T-helper 1 cell treated with Interleukin-12 subunit alpha and Interleukin-12 subunit beta and Interleukin-4 antibody, amounts not matched to agents 30 μg/mL and 1 μg/mL, for 36 hours (primary cell): ENCODE measurements around the gene SPTB.

ENCODE experiments used
- H3K27ac Mint-ChIP-seq: one replicate; pipeline ENCODE4 v1.8.0; 2021; ENCODE audit warnings: mild to moderate bottlenecking, mixed read lengths
- H3K27me3 Mint-ChIP-seq: one replicate; pipeline ENCODE4 v1.8.0; 2021; ENCODE audit warnings: low read depth, mixed read lengths
- H3K36me3 Mint-ChIP-seq: one replicate; pipeline ENCODE4 v1.8.0; 2021; ENCODE audit warnings: low read depth, mixed read lengths
- H3K4me1 Mint-ChIP-seq: one replicate; pipeline ENCODE4 v1.8.0; 2021; ENCODE audit warnings: low read depth, mixed read lengths
- H3K4me3 Mint-ChIP-seq: one replicate; pipeline ENCODE4 v1.8.0; 2021; ENCODE audit warnings: mild to moderate bottlenecking, moderate library complexity, mixed read lengths
- H3K9me3 Mint-ChIP-seq: one replicate; pipeline ENCODE4 v1.8.0; 2021; ENCODE audit warnings: mixed read lengths

Gene SPTB

DNA sequence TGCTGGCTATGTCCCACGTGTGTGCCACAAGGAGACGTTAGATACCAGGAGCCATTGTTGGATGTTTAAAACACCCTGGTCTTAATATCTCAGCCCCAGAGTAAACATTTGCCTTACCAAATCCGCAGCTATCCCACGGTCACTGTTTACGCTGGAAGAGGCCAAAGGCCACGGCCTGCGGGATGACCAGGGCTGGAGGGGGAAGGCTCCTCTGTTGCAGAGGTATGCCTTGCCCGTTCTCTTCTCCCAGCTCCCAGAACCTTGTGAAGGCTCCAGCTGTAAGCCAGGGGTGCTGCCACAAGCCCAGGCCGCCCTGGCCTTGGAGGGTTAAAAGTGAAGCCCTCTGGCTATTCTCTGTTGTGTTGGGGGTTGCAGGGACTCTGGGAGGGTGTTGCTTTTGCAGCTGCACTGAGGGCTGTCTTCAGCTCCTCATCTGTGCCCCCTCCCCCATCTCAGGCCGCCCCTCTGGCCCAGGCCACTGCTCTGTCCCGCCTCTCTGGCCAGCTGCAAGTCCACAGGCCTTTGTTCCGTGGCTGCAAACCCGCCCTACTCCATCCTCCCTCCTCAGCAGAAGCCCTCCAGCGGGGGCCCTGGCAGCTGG lies 173.0 kb downstream of the SPTB start:
- no peaks in the 10 kb centered on the region for H3K9me3 Mint-ChIP-seq
- peak overlapping the region; percentile 89 for H3K4me3 Mint-ChIP-seq
- peaks cover 32% of the 10 kb centered on the region for H3K27me3 Mint-ChIP-seq
- no peak overlapping the region for H3K27ac Mint-ChIP-seq
- H3K4me1 Mint-ChIP-seq = peaks cover 51% of the 10 kb centered on the region
- H3K36me3 Mint-ChIP-seq = peaks cover 19% of the 10 kb centered on the region

DNA sequence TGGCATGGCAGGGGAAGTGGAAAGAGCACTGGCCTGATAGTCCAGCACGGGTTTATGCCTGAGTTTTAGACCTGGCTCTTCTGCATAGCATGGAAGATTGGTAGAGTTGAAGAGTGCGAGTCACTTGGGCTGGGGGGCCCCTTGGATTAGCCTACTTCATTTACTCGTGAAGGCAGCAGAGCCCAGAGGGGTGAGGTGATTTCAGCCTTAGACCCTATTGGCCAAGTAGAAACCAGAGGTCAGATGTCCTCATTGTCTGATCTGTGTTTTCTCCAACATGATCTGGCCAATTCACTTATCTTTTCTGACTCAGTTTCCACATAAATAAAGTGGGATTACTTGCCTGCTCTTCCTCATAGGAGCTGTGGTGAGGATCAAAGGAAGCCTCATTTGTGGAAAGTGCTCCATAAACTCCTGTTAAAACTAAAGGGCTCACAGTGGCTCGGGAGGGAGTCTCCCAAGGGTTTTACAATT lies 173.6 kb downstream of the SPTB start:
- Mint-ChIP-seq H3K9me3 (no peaks in the 10 kb centered on the region), H3K4me3 (peak overlapping the region; percentile 89), H3K27me3 (peaks cover 37% of the 10 kb centered on the region), H3K4me1 (peaks cover 51% of the 10 kb centered on the region), H3K36me3 (peaks cover 19% of the 10 kb centered on the region), H3K27ac (no peak overlapping the region)

DNA sequence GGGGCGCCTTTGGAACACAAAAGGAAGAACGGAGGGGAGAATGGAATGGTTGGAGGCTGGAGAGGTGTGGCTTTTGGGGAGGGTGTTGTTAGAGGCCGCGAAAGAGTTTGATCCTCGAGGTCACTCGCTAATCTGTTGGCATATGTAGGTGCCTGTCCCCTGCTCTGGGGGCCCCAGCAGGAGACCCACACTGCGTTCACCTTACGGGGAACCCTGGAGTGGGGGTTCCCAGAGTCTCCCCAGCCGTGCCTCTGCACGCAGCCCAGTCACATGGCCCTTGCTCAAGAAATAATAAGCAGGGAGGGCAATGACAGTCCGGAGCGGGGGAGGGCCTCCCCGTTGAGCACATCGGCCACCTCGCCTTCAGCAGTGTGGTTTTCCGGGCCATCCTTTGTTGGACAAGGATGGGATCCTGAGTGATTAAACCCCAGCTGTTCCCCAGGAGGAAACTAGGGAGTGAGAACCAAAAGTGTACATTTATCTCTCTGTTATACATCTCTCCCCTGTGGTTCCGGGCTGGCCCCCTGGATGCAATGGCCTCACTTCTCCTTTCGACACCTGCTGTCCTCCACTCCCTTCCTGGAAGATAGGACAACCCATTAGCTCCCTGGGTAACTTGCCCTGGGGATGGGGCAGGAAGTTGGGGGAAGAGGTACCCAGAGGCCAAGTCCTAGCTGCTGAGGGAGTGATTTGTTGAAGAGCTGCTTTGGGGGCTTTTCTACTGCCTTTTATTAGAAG lies 174.2 kb downstream of the SPTB start:
- Mint-ChIP-seq H3K4me1 (peaks cover 49% of the 10 kb centered on the region), H3K36me3 (peaks cover 19% of the 10 kb centered on the region), H3K27ac (peak overlapping the region; percentile 62), H3K9me3 (no peaks in the 10 kb centered on the region), H3K27me3 (peaks cover 43% of the 10 kb centered on the region), H3K4me3 (peak overlapping the region; percentile 89)

DNA sequence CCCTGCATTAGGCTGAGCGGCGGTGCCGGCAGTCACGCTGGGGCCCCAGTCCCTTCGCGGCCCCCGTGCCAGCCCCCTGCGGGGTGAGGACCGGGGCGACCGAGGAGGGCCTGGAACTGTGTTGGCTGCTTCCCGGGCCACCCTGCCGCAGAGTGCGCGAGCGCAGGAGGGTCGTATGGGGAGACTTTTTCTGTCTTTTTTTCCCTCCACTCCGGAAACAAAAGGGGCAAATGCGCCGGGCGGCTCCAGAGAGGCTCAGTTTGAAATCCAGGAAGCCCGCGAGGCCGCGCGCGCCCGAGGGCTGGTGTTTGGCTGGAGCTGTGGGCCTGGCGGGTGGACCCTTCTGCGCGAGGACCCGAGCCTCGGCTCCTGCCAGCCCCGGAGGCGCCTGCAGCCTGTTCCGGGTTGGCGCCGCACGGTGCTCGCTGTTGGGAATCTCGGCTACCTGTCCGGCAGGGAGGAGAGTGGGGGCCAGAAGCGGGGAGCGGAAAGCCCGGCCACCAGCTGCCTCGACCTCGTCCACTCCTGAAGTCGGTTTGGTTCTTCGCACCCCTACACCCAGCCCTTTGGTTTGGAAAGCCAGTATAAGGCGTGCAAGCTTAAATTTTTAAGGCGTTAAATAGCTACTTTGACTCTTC lies 174.8 kb downstream of the SPTB start:
- Mint-ChIP-seq H3K36me3 (peaks cover 15% of the 10 kb centered on the region), H3K27ac (peak overlapping the region; percentile 62), H3K4me3 (peak overlapping the region; percentile 89), H3K9me3 (no peaks in the 10 kb centered on the region), H3K4me1 (peaks cover 45% of the 10 kb centered on the region), H3K27me3 (peaks cover 49% of the 10 kb centered on the region)

DNA sequence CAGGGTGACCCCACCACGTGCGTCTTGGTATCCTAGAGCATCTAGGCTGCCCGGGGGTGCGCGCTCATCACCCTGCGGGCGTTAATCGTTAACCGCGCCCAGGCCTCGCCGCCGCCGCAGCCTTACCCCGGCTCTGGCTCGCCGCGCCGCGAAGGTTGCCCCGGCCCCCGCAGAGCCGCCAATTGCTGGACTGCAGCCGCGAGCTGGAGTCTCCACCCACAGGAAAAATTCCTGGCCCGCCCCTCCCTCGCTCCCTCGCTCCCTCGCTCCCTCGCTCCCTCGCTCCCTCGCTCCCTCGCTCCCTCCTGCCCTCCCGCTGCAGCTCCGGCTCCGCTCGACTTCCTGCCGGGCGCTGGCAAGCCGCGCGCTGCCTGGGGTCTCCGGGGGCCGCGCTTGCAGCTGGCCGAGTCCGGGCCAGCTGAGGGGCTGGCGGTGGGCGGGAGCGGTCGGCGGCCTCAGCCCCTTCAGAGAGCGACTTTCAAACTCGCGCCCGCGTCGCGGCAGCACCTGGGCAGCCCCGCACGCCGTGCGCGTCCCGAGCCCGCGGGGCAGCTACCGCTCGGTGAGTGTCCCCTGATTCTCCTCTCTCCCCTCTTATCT lies 175.5 kb downstream of the SPTB start, which contains the start of gene PLEKHG3:
Gene PLEKHG3, plus strand, starts transcription at position 282 of the 600 bp plus-strand sequence. CDS start 23,208 bp downstream, outside the sequence.
- Mint-ChIP-seq H3K27ac (peak within 1 kb of the TSS; percentile 62), H3K36me3 (peaks cover 12% of the 10 kb centered on the region), H3K9me3 (no peaks in the 10 kb centered on the region), H3K4me1 (peaks cover 41% of the 10 kb centered on the region), H3K27me3 (peaks cover 49% of the 10 kb centered on the region), H3K4me3 (peak within 1 kb of the TSS; percentile 89)

DNA sequence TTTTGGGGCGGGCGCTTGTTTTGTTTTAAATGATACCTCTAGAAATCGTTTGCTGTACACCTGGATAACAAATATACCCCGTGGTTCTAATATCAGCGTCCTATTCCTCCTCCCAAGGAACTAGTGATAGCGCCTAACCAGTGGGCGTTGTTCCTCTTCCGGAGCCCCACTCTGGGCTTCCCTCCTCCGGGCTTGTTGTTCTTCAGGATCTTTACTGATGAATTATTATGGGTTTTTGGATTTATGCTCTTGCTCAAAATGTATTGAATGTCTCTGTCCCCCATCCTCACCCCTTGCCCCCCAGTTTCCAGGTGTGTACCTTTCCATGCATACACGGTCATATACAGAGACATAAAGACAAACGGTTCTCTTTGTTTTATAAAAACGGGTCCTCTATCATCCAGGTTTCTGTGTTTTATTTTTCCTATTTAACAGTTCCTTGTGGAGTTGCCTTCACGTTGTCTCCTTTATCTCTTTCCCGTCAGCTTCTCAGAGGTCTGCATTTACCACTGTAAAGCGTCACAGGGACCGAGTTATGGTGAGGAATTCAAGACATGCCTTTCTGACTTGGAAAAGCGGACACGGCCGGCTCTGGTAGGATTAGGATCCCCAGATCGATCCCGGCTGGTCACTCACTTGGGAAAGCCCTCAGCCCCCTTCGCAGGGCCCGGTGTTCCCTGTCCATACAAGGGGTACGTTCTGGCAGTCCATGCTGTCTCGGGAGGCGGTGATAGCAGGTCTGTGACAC lies 176.1 kb downstream of the SPTB start:
- peaks cover 7% of the 10 kb centered on the region for H3K36me3 Mint-ChIP-seq
- H3K27me3 Mint-ChIP-seq = peaks cover 49% of the 10 kb centered on the region
- H3K4me3 Mint-ChIP-seq = peak overlapping the region; percentile 74
- H3K27ac Mint-ChIP-seq = no peak overlapping the region
- H3K4me1 Mint-ChIP-seq = peaks cover 41% of the 10 kb centered on the region
- no peaks in the 10 kb centered on the region for H3K9me3 Mint-ChIP-seq

DNA sequence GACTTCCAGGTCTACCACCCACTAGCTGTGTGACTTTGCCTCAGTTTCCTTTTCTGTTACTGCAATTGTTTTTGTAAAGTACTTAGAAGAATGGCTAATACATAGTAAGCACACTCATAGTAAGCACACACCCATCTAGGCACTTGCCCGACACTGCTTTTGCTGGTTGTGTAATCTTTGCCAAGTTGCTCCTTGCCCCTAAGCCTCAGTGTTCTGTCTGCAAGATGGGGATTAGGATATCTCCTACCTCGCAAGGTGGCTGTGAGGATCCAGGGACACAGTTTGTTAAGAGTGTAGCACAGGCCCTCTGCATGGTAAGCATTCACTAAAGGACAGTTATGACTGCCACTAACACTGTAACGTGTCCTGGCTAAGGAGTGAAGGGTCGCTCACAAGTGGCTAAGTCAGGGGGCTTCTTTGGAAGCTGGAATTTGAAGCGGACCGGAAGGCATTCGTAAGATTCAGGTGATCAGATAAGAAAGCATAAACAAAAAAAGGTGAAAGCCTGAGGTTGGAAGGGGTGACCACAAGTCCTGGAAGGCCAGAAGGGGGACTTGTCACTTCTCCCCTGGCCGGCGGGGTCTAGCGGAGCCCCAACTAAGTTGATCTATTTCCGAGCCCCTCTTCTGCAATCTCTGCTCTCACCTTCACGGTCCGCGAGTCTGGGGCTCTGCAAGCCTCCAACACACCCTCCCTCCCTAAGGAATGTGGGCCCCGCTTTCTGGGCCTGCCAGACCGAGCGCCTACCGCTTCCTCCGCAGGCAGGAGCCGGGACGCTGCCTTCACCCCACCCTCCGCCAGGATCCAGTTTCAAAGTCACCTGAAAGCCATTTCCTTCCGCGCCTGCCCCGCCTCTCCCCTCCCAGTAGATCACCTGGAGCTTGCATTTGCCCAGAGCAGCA lies 177.0 kb downstream of the SPTB start:
- Mint-ChIP-seq H3K4me3 (peak overlapping the region; percentile 74), H3K9me3 (no peaks in the 10 kb centered on the region), H3K27me3 (peaks cover 50% of the 10 kb centered on the region), H3K27ac (no peak overlapping the region), H3K36me3 (peaks cover 7% of the 10 kb centered on the region), H3K4me1 (peaks cover 40% of the 10 kb centered on the region)

DNA sequence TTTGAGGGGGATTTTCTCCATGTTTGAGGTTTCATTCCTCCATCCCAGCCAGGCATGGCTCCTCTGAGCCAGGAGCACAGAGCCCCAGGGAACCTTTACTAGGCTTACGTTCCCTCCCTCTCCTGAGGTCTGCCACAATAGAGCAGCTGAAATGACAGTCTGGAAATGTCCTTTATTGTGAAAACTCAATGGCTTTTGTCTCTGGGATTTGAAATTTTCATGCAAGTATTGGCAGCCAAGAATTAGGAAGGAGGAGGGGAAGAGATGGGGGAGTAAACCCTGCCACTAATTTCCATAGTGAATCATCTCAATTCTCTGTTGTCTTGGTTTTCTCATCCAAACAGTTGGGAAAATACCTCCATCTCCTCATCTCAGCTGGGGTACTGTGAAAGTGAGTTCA lies 178.0 kb downstream of the SPTB start:
- peaks cover 4% of the 10 kb centered on the region for H3K36me3 Mint-ChIP-seq
- peaks cover 57% of the 10 kb centered on the region for H3K27me3 Mint-ChIP-seq
- no peak overlapping the region for H3K4me3 Mint-ChIP-seq
- H3K9me3 Mint-ChIP-seq = no peaks in the 10 kb centered on the region
- H3K27ac Mint-ChIP-seq = no peak overlapping the region
- peaks cover 39% of the 10 kb centered on the region for H3K4me1 Mint-ChIP-seq

DNA sequence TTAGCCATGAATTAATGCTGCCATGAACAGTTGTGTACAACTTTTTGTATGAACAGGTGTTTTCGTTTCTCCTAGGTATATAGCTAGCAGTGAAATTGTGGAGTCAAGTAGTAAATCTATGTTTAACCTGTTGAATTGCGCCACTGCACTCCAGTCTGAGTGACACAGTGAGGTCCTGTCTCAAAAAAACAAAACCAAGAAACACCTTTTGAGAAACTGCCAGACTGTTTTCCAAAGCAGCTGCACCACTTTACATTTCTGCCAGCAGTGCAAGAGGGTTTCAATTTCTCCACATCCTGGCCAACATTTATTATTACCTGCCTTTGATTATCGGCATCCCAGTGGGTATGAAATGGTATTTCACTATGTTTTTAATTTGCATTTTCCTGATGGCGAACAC lies 178.8 kb downstream of the SPTB start:
- Mint-ChIP-seq H3K27ac (no peak overlapping the region), H3K4me1 (peaks cover 44% of the 10 kb centered on the region), H3K27me3 (peaks cover 62% of the 10 kb centered on the region), H3K9me3 (no peaks in the 10 kb centered on the region), H3K36me3 (peaks cover 2% of the 10 kb centered on the region), H3K4me3 (no peak overlapping the region)

DNA sequence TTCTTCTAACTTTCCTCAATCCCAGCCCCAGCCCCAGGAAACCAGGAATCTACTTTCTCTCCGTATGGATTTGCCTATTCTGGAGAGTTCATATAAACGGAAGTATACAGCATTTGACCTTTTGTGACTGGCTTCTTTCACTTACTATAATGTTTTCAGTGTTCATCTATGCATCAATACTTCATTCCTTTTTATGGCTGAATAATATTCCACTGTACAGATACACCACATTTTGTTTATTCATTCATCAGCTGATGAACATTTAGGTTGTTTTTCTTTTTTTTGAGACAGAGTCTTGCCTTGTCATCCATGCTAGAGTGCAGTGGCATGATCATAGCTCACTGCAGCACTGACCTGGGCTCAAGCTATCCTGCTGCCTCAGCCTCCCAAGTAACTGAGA lies 179.4 kb downstream of the SPTB start:
- Mint-ChIP-seq H3K27me3 (peaks cover 60% of the 10 kb centered on the region), H3K4me1 (peaks cover 40% of the 10 kb centered on the region), H3K27ac (no peak overlapping the region), H3K9me3 (no peaks in the 10 kb centered on the region), H3K4me3 (no peak overlapping the region), H3K36me3 (no peaks in the 10 kb centered on the region)

DNA sequence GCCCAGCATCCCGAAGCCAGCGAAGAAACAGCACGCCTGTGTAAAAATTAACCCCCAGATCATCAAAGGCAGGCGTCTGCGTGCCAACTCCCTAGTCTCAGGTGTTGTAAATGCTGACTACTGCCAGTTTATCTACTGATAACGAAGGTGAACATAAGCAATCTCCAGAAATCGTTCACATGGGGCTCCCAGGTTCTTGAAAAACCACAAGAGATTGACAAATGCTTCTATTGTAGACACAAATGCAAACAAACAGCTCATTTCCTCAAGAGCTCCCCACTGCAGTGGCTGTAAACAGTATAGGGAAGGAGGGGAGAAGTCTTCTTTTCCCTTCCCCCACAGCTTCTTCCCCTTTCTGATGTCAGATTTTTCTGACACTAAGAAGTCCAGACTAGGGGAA lies 180.8 kb downstream of the SPTB start:
- Mint-ChIP-seq H3K27ac (peak overlapping the region; percentile 62), H3K27me3 (peaks cover 67% of the 10 kb centered on the region), H3K4me3 (peak overlapping the region; percentile 25), H3K4me1 (peaks cover 42% of the 10 kb centered on the region), H3K36me3 (no peaks in the 10 kb centered on the region), H3K9me3 (no peaks in the 10 kb centered on the region)

DNA sequence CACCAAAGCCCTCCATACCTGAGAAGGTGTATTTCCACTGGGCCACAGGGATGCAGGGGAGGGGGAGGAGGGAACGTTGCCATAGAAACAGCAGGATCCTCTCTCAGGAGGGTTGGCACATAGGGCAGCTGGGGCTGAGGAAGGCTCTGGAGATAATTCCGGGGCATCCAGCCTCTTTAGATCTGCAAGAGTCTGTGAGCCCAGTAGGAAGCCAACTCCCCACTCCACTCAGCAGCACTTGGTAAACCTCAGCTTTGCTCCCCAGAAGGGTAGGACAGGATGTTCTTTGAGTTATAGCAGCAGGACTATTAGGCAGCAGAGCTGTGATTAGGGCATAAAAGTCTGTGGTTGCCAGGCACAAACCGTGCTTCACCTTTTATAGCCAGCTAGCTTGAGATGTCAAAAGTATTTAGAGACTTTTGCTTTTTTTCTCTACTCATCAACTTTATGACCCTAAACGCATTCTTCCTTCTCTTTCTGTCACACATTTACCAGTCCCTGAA lies 183.3 kb downstream of the SPTB start:
- Mint-ChIP-seq H3K27ac (no peak overlapping the region), H3K27me3 (peaks cover 52% of the 10 kb centered on the region), H3K4me3 (no peak overlapping the region), H3K36me3 (peaks cover 3% of the 10 kb centered on the region), H3K4me1 (peaks cover 40% of the 10 kb centered on the region), H3K9me3 (no peaks in the 10 kb centered on the region)
